Testis (tissue), 2 donors: ENCODE results near the gene ZNRF2.

Source experiments
- CTCF ChIP-seq, 3 experiments: fragments of 450-650 bp in 2 of 3; fragments of 200-600 bp in 1 of 3; sonication (generic) in 1 of 3; IDR thresholded peaks; one replicate each; pipeline ENCODE4 v1.5.1; 2016 to 2019; ENCODE audit warnings: antibody characterized with exemption in 3 of 3, mild to moderate bottlenecking in 2 of 3, moderate library complexity in 1 of 3
- POLR2A ChIP-seq: fragments of 450-650 bp; IDR thresholded peaks from one replicate; pipeline ENCODE4 v1.6.1; 2017; ENCODE audit warnings: antibody characterized with exemption, mild to moderate bottlenecking, moderate library complexity

- TF ChIP-seq CTCF (IDR thresholded peaks at IDR 0.05) (no peak), POLR2A (no peak)
Observed at GRCh38 chr7:30348083-30348560, 63.7 kb downstream of the ZNRF2 start.
